Measurements from ENCODE around the gene SP3.

DNA sequence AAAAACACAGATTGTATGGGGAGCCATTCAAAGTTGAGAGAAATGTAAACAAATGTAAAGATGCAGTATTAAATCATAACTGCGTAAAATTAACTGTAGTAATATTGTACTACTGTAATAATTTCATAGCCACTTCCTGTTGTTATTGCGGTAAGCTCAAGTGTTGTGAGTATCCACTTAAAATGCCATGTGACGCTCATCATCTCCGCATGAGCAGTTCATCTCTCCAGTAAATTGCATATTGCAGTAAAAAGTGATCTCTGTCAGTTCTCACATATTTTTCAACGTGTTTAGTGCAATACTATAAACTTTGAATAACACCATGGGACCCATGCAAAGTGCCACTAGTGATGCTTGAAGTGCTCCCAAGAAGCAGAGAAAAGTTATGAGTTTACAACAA, 41.8 kb upstream of the SP3 start:
- TF ChIP-seq POLR2AphosphoS5 (IDR thresholded peaks at IDR 0.05) = no peak
- TF ChIP-seq, protein P1, sequence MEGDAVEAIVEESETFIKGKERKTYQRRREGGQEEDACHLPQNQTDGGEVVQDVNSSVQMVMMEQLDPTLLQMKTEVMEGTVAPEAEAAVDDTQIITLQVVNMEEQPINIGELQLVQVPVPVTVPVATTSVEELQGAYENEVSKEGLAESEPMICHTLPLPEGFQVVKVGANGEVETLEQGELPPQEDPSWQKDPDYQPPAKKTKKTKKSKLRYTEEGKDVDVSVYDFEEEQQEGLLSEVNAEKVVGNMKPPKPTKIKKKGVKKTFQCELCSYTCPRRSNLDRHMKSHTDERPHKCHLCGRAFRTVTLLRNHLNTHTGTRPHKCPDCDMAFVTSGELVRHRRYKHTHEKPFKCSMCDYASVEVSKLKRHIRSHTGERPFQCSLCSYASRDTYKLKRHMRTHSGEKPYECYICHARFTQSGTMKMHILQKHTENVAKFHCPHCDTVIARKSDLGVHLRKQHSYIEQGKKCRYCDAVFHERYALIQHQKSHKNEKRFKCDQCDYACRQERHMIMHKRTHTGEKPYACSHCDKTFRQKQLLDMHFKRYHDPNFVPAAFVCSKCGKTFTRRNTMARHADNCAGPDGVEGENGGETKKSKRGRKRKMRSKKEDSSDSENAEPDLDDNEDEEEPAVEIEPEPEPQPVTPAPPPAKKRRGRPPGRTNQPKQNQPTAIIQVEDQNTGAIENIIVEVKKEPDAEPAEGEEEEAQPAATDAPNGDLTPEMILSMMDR (IDR thresholded peaks at IDR 0.05) = no peak
- TF ChIP-seq EP300 (IDR thresholded peaks at IDR 0.05) = no peak
